Kidney tubule cell (primary cell): ENCODE measurements around the gene MCTP1.

Source experiments
- DNase-seq: peaks from one replicate; pipeline ENCODE4 v3.0.0-alpha.2; 2018; ENCODE audit warnings: low spot score

The MCTP1 gene

DNA sequence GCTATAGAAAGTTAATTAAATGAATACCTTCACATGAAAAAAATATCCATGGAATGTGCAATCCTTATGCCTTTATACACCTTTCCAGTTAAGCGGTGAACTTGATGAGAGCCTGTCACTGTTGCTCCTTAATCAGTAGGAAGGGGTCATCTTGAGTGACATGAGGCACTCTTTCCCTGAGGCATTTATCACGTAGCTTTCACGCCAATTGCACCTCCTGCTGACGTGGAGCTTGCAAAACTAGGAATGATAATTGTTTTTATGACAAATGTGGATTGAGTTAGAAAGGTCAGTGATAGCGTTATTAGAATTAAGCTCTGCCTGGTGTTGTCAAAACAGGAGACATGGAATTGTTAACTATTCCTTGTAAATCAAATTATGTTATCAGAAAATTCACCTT is 586.7 kb downstream of the MCTP1 start:
- DNase-seq: no peak

DNA sequence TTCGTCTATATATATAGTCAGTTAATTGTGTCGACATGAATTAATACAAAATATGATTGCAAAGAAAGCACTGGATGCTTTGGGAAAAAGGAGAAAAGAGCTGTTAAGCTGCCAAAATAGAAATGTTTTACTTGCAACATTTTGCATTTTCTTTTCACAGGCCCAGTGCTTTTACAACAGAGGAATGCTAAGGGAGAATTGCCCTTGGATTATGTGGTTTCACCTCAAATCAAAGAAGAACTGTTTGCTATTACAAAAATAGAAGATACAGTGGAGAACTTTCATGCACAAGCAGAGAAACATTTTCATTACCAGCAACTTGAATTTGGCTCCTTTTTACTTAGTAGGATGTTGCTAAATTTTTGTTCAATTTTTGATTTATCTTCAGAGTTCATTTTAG is 590.2 kb downstream of the MCTP1 start:
- no peak for DNase-seq

GRCh38 chr5:94693845-94694370 is 591.0 kb downstream of the MCTP1 start:
- DNase-seq: no peak

- DNase-seq: peak; percentile 50
Measured at GRCh38 chr5:94693043-94693822, 591.7 kb downstream of the MCTP1 start.

- no peak for DNase-seq
Measured at GRCh38 chr5:94692581-94692980, 592.3 kb downstream of the MCTP1 start.

- DNase-seq: peak; percentile 81
Measured at GRCh38 chr5:94691949-94692348, 592.9 kb downstream of the MCTP1 start.

DNA sequence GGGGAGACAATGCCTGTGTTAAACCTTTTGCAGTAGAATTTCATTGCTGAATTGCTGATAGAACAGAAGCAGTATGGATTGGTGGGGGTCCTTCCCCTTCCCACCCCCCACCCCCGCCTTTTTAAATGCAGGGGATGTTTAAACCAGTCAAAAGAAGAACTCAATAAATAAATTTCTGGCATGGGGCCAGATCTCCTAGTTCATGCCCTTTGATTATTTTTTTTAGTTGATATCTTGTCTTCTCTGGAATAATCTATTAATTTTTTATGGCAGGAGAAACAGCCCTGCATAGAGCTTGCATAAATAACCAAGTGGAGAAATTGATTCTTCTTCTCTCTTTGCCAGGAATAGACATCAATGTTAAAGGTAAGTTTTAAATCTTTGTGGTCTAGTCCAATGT is 593.6 kb downstream of the MCTP1 start:
- no peak for DNase-seq

GRCh38 chr5:94690778-94691177 is 594.1 kb downstream of the MCTP1 start:
- DNase-seq: no peak

- no peak for DNase-seq
Measured at GRCh38 chr5:94689908-94690307, 595.0 kb downstream of the MCTP1 start.

- no peak for DNase-seq
Measured at GRCh38 chr5:94682814-94683520, 601.9 kb downstream of the MCTP1 start.

GRCh38 chr5:94675965-94676618 is 608.8 kb downstream of the MCTP1 start:
- DNase-seq: no peak

GRCh38 chr5:94674490-94675382 is 610.2 kb downstream of the MCTP1 start:
- peak; percentile 28 for DNase-seq

DNA sequence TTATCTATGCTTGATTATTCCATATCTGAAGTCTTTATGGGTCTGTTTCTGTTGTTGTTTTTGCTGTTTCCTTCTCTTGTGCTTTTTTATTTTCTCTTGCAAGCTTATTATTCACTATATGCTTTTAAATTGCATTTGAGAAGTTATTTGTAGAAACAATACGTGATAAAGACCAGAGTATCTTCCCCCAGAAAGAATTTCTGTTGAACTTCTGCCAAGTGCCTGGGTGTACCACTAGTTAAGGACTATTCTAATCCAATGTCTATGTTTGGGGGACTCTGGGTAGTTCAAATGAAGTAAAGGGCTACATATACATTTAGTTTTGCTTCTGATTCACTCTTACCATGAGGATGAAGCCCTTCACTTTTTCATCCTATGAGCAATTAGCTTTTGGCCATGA is 612.1 kb downstream of the MCTP1 start:
- no peak for DNase-seq

- no peak for DNase-seq
Measured at GRCh38 chr5:94670726-94671125, 614.2 kb downstream of the MCTP1 start.

- no peak for DNase-seq
Measured at GRCh38 chr5:94667937-94668336, 617.0 kb downstream of the MCTP1 start.

GRCh38 chr5:94661086-94661485 is 623.8 kb downstream of the MCTP1 start:
- no peak for DNase-seq

- DNase-seq: no peak
Measured at GRCh38 chr5:94660506-94660905, 624.4 kb downstream of the MCTP1 start.

DNA sequence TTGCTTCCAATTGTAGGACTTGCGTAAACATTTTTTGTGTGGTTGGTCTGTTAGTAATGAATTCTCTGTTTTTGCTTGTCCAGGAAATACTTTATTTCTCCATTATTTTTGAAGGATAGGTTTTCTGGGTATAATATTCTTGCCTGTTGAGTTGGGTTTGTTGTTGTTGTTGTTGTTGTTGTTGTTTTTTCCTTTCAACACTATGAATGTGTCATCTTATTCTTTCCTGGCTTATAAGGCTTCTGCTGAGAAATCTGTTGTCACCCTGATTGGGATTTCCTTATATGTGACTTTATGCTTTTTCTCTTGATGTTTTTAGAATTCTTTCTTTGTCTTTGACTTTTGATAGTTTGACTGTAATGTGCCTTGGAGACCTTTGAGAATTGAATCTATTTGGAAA is 626.6 kb downstream of the MCTP1 start:
- DNase-seq: no peak
